Right lobe of liver (tissue), 4 donors: Measurements from ENCODE around the gene NOP16.

ENCODE experiments used
- CTCF ChIP-seq, 4 donors: fragments of 200-600 bp in 3 of 4; fragments of 450-650 bp in 1 of 4; IDR thresholded peaks; one replicate each; pipeline versions ENCODE4 v1.5.1 to v1.8.0; 2016 to 2022; ENCODE audit warnings: antibody characterized with exemption in 4 of 4, mild to moderate bottlenecking in 2 of 4
- POLR2A ChIP-seq: fragments of 450-650 bp; IDR thresholded peaks from one replicate; pipeline ENCODE4 v1.6.1; 2017; ENCODE audit warnings: antibody characterized with exemption, mild to moderate bottlenecking
- donor health status: DM: no; HTN: no; CAD: no.
- donor health status: DM: no; HTN: no; CAD: no.
- donor health status: DM: no; HTN: yes; CAD: no.

DNA sequence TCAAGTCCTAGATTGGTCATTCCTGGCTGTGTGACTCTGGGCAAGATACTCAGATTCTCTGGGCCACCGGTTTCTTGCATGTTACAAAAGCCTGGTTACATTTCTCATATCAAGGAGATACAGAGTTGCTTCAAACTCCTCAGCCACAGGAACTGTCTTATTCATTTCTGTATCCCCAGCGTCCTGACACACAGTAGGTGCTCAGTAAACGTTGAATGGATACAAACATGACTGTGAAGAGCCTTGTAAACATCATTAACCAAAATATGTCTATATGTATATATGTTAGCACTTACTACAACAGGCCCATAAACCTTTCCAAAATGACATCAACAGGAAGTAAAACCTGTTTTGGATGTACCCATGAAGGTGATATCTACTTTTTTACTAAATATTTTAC, 26.3 kb upstream of the NOP16 start:
- TF ChIP-seq CTCF (IDR thresholded peaks at IDR 0.05): no peak
- no peak for TF ChIP-seq POLR2A
